GM23248 (cell line): Measurements from ENCODE around the gene LAPTM5.

Source experiments
- EZH2 ChIP-seq: fragments of 200-600 bp; sonication (generic); IDR thresholded peaks from 2 replicates; pipeline ENCODE4 v1.6.1; 2018; ENCODE audit warnings: antibody characterized with exemption, mild to moderate bottlenecking; ENCODE audit not compliant: insufficient read depth, poor library complexity, severe bottlenecking
- EZH2phosphoT487 ChIP-seq: fragments of 200-600 bp; sonication (generic); IDR thresholded peaks from 2 replicates; pipeline ENCODE4 v1.6.1; 2018; ENCODE audit warnings: antibody characterized with exemption, moderate library complexity, mild to moderate bottlenecking, low read depth; ENCODE audit not compliant: insufficient read depth

- TF ChIP-seq EZH2, result no peak
- TF ChIP-seq EZH2phosphoT487, result no peak
These were observed 41.6 kb upstream of the LAPTM5 start for GRCh38 chr1:30799233-30799511.
